Hair follicular keratinocyte (primary cell): Measurements from ENCODE around the gene RMC1. TPM values are rescaled to one million over a fixed set of nuclear protein-coding genes. Genes with fewer than 3 reads are reported as not detected.

Experiments used
- total RNA-seq: library from RNA; depleted of rRNA; stranded (reverse); fragments of >200 nt; gene quantifications from 2 replicates; pipeline ENCODE4 v1.2.3, GENCODE V29; 2015

RMC1 gene
- total RNA-seq, result 20.7 and 22.7 TPM in 2 replicates

GRCh38 chr18:23503038-23503962 lies at the start of gene RMC1:
Gene RMC1, plus strand, starts transcription at chr18:23503511. Its CDS starts 108 bp downstream, at chr18:23503619.

Other genes starting within 250 kb of the RMC1 start
- 30.2 and 71.8 TPM in 2 replicates for gene RIOK3, start 50.2 kb upstream of the RMC1 start, total RNA-seq
- 36.0 and 47.4 TPM in 2 replicates for gene NPC1, start 83.0 kb downstream of the RMC1 start, total RNA-seq
- gene ANKRD29, start 159.4 kb downstream of the RMC1 start, total RNA-seq, result 4.1 and 8.5 TPM in 2 replicates
- gene LAMA3, start 185.9 kb downstream of the RMC1 start, total RNA-seq, result 608 and 1,811 TPM in 2 replicates